Kidney capillary endothelial cell (primary cell): ENCODE data around the gene LRRC25.

Experiments
- DNase-seq: peaks from one replicate; pipeline ENCODE4 v3.0.0-alpha.2; 2018; ENCODE audit warnings: low spot score

LRRC25 gene

GRCh38 chr19:18424890-18425514, 27.6 kb upstream of the LRRC25 start:
- DNase-seq = no peak

GRCh38 chr19:18424122-18424889, 26.9 kb upstream of the LRRC25 start:
- no peak for DNase-seq

- no peak for DNase-seq
These were observed 26.0 kb upstream of the LRRC25 start for GRCh38 chr19:18423258-18424020.

GRCh38 chr19:18422530-18423191, 25.2 kb upstream of the LRRC25 start:
- no peak for DNase-seq

- no peak for DNase-seq
These were observed 24.0 kb upstream of the LRRC25 start for GRCh38 chr19:18421371-18421959.

- no peak for DNase-seq
These were observed 23.5 kb upstream of the LRRC25 start for GRCh38 chr19:18420930-18421329.

- DNase-seq = no peak
These were observed 22.5 kb upstream of the LRRC25 start for GRCh38 chr19:18419699-18420460.

- DNase-seq = peak; percentile 72
These were observed 21.8 kb upstream of the LRRC25 start, which contains the start of gene SSBP4 for GRCh38 chr19:18419195-18419698. Gene SSBP4 (plus strand): TSS chr19:18419398. CDS start chr19:18419649, 251 bp downstream.

- no peak for DNase-seq
These were observed 21.2 kb upstream of the LRRC25 start for GRCh38 chr19:18418483-18419194.

- no peak for DNase-seq
These were observed 20.6 kb upstream of the LRRC25 start for GRCh38 chr19:18418029-18418482.

GRCh38 chr19:18417250-18418028, 20.0 kb upstream of the LRRC25 start:
- DNase-seq = peak; percentile 82

- peak; percentile 80 for DNase-seq
These were observed 19.4 kb upstream of the LRRC25 start for GRCh38 chr19:18416778-18417249.

- DNase-seq = no peak
These were observed 17.9 kb upstream of the LRRC25 start for GRCh38 chr19:18415178-18415867.

GRCh38 chr19:18414504-18415177, 17.2 kb upstream of the LRRC25 start:
- DNase-seq = no peak

GRCh38 chr19:18412610-18413239, 15.3 kb upstream of the LRRC25 start:
- DNase-seq = no peak

GRCh38 chr19:18408053-18408476, 10.6 kb upstream of the LRRC25 start:
- no peak for DNase-seq

- DNase-seq = no peak
These were observed 9.3 kb upstream of the LRRC25 start for GRCh38 chr19:18406749-18407148.
